ENCODE results near the gene PLEKHJ1.

Gene PLEKHJ1

DNA sequence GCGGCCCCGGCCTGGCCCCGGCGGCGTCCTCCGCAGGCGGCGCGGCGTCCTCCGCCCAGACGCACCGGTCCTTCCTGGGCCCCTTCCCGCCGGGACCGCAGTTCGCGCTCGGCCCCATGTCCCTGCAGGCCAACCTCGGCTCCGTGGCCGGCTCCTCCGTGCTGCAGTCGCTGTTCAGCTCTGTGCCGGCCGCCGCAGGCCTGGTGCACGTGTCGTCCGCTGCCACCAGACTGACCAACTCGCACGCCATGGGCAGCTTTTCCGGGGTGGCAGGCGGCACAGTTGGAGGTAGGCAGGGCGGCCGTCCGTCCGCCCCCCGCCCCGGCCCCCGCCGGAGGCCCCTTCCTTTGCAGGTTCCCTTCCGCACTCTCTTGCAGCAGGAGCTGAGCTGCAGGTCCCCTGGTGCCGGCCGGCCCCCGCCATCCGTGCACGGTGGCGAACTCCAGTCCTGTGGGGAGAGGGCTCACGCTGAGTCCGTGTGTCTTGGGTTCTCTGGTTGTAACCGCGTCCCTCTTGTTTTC, 9.2 kb downstream of the PLEKHJ1 start:
- TF ChIP-seq CTCF (IDR thresholded peaks at IDR 0.05): no peak

DNA sequence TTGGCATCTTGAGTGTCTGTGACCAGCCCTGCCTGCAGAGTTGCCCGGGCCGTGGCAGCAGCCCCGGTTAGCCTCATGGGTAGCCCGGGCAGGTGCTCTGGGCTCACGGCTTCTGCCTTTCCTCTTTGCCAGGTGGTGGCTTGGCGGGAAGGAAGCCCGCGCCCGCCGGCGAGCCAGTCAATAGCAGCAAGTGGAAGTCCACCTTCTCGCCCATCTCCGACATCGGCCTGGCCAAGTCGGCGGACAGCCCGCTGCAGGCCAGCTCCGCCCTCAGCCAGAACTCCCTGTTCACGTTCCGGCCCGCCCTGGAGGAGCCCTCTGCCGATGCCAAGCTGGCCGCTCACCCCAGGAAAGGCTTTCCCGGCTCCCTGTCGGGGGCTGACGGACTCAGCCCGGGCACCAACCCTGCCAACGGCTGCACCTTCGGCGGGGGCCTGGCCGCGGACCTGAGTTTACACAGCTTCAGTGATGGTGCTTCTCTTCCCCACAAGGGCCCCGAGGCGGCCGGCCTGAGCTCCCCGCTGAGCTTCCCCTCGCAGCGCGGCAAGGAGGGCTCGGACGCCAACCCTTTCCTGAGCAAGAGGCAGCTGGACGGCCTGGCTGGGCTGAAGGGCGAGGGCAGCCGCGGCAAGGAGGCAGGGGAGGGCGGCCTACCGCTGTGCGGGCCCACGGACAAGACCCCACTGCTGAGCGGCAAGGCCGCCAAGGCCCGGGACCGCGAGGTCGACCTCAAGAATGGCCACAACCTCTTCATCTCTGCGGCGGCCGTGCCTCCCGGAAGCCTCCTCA, 9.9 kb downstream of the PLEKHJ1 start:
- TF ChIP-seq CTCF (IDR thresholded peaks at IDR 0.05): no peak

- no peak for TF ChIP-seq CTCF (IDR thresholded peaks at IDR 0.05)
Observed at GRCh38 chr19:2225415-2226050, 10.6 kb downstream of the PLEKHJ1 start.

DNA sequence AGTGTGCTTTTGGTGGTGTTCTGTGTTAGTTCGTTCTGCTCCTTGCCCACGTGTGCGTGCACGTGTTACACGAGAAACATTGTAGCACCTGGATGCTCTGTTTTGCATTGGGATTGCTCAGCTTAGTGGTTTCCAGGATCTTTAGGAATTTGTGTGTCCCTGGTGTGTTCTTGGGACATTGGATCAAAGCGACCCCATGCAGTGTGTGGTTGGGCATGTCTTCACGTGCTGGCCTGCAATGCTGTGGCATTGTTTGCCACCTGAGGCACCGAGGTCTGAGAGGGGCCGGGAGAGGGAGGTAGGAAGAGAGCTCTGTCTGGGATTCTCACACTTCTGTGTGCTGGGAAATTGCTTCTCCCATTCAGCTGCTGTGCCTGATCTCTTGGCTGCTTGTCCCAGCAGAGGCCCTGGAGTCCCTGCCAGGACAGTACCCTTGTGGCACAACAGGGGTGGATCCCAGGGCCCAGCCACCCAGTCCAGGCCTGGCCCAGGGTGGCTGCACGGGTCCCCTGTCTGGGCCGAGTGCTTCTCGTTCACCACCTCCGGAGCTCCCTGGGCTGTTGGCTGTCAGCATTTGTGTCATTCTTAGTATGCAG, 11.3 kb downstream of the PLEKHJ1 start:
- TF ChIP-seq CTCF (IDR thresholded peaks at IDR 0.05): no peak

DNA sequence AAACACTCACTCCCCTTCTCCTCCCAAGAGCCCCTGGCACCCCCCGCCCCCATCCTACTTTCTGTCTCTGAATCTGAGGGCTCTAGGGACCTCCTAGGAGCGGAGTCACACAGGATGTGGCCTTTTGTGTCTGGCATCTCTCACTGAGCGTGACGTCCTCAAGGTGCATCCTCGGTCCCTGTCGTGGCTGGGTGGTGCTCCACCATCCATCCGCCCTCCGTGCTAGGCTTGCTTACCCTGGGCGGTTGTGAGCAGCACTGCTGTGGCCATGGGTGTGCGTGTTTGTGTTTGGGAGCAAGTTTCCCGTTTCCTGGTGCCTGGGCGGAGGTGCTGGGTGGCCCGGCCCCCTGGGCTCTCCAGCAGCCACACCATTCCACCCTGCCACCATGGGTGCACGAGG, 12.2 kb downstream of the PLEKHJ1 start:
- no peak for TF ChIP-seq CTCF (IDR thresholded peaks at IDR 0.05)

DNA sequence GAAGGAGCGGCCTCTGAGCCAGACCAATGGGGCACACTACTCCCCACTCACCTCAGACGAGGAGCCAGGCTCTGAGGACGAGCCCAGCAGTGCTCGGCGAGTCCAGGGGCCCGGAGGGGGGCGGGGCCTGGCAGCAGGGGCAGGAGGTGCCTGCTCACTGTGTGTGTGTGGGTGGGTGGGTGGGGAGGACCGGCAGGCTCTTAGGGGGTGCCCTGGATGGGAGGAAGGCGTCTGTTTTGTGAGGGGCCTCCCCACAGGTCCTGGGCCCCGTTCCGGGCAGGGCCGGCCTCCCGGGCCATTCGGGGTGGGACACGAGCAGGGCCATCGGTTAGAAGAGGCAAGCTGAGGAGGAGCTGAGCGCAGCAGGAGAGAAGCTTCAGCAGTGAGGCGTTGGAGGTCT, 12.7 kb downstream of the PLEKHJ1 start:
- TF ChIP-seq CTCF (IDR thresholded peaks at IDR 0.05): no peak

DNA sequence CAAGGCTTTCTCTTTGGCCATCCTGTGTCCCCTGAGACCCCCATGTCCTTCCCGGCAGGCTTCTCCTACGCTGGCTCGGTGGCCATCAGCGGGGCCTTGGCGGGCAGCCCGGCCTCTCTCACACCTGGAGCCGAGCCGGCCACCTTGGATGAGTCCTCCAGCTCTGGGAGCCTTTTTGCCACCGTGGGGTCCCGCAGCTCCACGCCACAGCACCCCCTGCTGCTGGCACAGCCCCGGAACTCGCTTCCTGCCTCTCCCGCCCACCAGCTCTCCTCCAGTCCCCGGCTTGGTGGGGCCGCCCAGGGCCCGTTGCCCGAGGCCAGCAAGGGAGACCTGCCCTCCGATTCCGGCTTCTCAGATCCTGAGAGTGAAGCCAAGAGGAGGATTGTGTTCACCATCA, 14.2 kb downstream of the PLEKHJ1 start:
- TF ChIP-seq CTCF (IDR thresholded peaks at IDR 0.05): peak; percentile 19; the same call in 1 of the 2 replicates
